Choroid plexus epithelial cell (primary cell): ENCODE measurements around the gene ARMH4.

Source experiments
- DNase-seq: peaks from one replicate; pipeline ENCODE4 v3.0.0-alpha.2; 2010; ENCODE audit warnings: low read depth
- H3K4me3 ChIP-seq: 2 replicates; pipeline ENCODE4 v1.5.1; 2011; ENCODE audit warnings: low read depth, mild to moderate bottlenecking, control low read depth, low read length, moderate library complexity
- CTCF ChIP-seq: conservative IDR thresholded peaks from 2 replicates; pipeline ENCODE4 v1.5.1; 2011; ENCODE audit warnings: low read depth, mild to moderate bottlenecking, control low read depth, inconsistent platforms, low read length, moderate library complexity

Gene ARMH4

DNA sequence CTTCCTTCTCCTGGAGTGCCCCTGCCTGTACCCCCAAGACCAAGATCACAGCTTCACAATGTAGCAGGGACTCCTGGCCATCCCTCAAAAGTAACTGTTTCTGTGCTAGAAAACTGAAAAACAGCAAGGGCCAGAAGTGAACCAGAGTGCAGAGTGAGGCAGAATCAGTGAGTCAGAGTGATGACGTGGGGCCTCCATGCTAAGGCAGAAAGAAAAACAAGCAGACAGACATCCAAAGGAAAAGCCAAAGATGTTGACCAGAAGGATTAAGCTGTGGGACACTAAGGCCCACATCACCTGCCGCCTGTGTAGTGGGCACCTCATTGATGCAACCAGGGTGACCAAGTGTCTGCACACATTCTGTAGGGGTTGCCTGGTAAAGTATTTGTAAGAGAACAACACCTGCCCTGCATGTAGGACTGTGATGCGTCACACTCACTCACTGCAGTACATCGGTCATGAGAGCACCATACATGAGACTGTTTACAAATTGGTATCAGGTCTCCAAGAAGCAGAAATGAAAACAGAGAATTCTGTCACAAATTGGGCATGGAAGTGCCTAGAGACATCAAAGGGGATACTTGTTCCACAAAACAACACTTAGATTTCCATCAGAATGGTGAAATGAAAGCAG is 51.2 kb downstream of the ARMH4 start:
- no peak overlapping the region for H3K4me3 ChIP-seq
- no peak for TF ChIP-seq CTCF
- DNase-seq: peak; percentile 77

DNA sequence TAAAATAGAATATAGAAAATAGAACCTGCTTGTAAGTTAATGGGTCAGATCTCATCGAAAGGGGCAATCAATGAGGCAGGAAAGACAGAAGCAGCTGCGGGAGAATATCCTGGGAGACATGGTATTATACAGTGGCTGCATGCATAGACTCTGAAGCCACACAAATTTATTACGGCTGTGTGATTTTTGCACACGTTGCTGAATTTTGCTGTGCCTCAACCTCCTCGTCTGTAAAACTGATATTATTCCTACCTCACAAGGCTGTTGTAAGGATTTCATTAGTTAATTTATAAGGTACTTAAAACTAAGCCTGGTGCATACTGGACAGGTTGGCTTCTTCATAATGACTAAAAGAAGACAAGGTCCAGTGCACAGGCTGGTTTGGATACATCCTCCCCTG is 52.3 kb downstream of the ARMH4 start:
- no peak for TF ChIP-seq CTCF
- DNase-seq: no peak
- no peak overlapping the region for H3K4me3 ChIP-seq

DNA sequence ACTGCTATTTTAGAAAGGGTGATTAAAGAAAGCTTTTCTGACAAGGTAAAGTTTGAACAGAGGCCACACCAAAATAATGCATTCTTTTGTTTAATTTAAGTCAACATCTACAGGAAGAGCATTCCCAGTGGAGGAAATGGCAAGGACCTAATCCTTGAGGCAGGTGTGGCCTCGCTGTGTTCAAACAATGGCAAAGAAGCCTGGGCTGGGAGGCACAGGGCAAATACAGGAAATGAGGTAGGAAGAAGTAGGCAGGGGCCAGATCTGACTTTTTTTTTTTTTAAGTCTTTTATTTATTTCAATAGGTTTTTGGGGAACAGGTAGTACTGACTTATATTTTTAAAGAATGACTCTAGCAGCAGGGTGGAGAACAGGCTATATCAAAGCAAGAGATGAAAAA is 53.5 kb downstream of the ARMH4 start:
- no peak for DNase-seq
- no peak for TF ChIP-seq CTCF

GRCh38 chr14:58096731-58097130 is 55.3 kb downstream of the ARMH4 start:
- no peak for TF ChIP-seq CTCF
- no peak overlapping the region for H3K4me3 ChIP-seq
- DNase-seq: no peak

More for the DNA sequence above, 53.5 kb downstream of the ARMH4 start:
- no peak overlapping the region for H3K4me3 ChIP-seq

DNA sequence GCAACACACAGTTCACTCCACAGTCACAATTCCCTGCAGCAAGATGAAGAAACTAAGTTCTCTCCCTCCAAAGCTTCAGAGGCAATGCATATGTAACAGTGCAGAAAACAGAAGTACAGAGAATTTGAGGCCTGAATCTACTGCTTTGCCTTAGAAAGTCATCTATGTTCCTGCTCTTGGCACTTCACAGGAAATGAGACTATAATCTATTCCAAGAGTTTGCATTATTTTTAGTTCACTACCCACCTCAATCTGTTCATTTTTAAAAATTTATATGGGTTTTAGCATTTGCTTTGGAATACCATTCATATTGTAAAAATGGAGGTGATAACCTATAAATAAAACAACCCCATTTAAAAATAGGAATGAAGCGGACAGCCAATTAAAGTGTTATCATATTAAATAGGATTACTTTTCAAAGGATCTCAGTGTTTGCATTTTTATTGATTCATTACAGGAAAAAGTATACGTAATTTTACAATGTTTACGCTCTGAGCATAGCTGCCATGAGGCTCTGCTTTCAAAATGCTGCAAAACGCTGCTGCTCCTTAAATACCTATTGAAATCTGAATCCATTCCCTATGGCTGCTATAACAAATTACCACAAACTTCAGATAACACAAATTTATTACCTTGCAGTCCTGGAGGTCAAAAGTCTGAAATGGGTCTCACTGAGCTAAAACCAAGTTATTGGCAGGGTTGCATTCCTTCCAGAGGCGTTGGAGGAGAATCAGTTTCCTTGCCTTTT is 60.0 kb downstream of the ARMH4 start:
- no peak for TF ChIP-seq CTCF
- H3K4me3 ChIP-seq: no peak overlapping the region
- DNase-seq: no peak

DNA sequence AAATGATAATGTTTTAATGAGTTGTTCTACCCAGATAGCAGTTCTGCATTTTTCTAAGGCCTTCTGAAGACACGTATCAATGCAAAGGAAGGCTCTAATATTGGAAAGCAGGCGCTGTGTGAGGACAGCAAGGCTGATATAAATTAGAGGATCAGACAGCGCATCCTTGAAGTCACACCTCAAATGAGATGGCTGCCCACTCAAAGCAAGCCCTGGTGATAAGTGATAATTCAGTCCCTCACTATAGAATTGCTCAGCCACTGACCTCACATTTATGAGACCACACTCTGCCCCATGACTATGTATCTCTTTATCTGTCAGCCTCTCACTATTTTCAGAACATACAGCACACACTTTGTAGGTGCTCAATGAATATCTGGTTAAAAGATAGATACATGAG is 62.4 kb downstream of the ARMH4 start:
- DNase-seq: no peak
- no peak for TF ChIP-seq CTCF
- no peak overlapping the region for H3K4me3 ChIP-seq

DNA sequence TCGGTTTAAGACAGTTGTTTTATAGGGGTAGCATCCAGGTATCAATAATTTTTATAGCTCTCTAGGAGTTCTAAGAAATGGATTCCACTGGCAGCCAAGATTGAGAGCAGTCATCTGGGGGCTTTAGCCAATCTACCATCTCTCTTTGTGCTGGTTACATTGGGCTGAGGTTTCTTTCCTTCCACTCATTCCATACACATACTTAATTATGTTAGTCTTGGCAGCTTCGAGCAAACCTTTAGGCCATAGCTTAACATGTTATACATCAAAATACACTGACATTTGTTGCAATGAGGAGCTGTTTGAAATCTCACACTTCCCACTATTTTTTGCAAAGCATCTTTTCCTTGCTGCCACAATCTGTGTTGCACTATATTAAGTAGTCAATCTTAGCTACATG is 63.1 kb downstream of the ARMH4 start:
- DNase-seq: no peak
- no peak for TF ChIP-seq CTCF

More for the DNA sequence above, 63.1 kb downstream of the ARMH4 start:
- H3K4me3 ChIP-seq: no peak overlapping the region
